PC-9 (cell line): ENCODE results near the gene DUS2.

Source experiments
- EZH2 ChIP-seq: fragments of 200-600 bp; sonication (generic); IDR thresholded peaks from 2 replicates; pipeline ENCODE4 v1.8.0; 2017; ENCODE audit warnings: antibody characterized with exemption, low read depth
- TF ChIP-seq, protein P1 (sequence below): fragments of 200-600 bp; sonication (generic); conservative IDR thresholded peaks from 2 replicates; pipeline ENCODE4 v1.6.1; 2017; ENCODE audit warnings: mixed run types, antibody characterized with exemption, mild to moderate bottlenecking, moderate library complexity

DNA sequence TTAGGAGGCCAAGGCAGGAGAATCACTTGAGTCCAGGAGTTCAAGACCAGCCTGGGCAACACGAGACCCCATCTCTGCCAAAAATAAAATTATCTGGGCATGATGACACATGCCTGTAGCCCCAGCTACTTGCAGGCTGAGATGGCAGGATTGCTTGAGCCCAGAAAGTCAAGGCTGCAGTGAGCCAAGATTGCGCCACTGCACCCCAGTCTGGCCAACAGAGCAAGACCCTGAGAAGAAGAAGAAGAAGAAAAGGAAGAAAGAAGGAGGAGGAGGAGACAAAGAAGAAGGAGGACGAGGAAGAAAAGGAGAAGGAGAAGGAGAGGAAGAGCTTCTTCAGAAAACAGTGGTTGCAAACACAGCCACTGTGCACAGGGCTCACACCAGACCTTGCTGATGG lies 34.4 kb upstream of the DUS2 start:
- TF ChIP-seq, protein P1, sequence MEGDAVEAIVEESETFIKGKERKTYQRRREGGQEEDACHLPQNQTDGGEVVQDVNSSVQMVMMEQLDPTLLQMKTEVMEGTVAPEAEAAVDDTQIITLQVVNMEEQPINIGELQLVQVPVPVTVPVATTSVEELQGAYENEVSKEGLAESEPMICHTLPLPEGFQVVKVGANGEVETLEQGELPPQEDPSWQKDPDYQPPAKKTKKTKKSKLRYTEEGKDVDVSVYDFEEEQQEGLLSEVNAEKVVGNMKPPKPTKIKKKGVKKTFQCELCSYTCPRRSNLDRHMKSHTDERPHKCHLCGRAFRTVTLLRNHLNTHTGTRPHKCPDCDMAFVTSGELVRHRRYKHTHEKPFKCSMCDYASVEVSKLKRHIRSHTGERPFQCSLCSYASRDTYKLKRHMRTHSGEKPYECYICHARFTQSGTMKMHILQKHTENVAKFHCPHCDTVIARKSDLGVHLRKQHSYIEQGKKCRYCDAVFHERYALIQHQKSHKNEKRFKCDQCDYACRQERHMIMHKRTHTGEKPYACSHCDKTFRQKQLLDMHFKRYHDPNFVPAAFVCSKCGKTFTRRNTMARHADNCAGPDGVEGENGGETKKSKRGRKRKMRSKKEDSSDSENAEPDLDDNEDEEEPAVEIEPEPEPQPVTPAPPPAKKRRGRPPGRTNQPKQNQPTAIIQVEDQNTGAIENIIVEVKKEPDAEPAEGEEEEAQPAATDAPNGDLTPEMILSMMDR: no peak
- TF ChIP-seq EZH2: no peak
